HUES64 (cell line): Measurements from ENCODE around the gene TMEM258.

Experiments
- H3K27ac ChIP-seq: 2 replicates; pipeline ENCODE4 v1.7.0; 2013; ENCODE audit warnings: low read depth, low read length, inconsistent platforms
- H3K27me3 ChIP-seq: 2 replicates; pipeline ENCODE4 v1.6.1; 2013; ENCODE audit warnings: mild to moderate bottlenecking, low read length; ENCODE audit not compliant: insufficient read depth
- H3K36me3 ChIP-seq: 2 replicates; pipeline ENCODE4 v1.6.1; 2013; ENCODE audit warnings: mild to moderate bottlenecking, low read length; ENCODE audit not compliant: insufficient read depth
- H3K4me1 ChIP-seq: 2 replicates; pipeline ENCODE4 v1.6.1; 2013; ENCODE audit warnings: mild to moderate bottlenecking, low read length, moderate library complexity; ENCODE audit not compliant: insufficient read depth
- H3K4me3 ChIP-seq: 2 replicates; pipeline ENCODE4 v1.5.1; 2013; ENCODE audit warnings: mild to moderate bottlenecking, low read length, moderate library complexity
- H3K9ac ChIP-seq: 2 replicates; pipeline ENCODE4 v1.6.1; 2013; ENCODE audit warnings: mild to moderate bottlenecking, low read depth, low read length
- H3K9me3 ChIP-seq: 2 replicates; pipeline ENCODE4 v1.6.1; 2013; ENCODE audit warnings: low read depth, low read length; ENCODE audit not compliant: insufficient read depth
- WGBS: fragments of 150-250, 120-280 bp; methylation state at CpG from one replicate; pipeline ENCODE4 v1.1.7; 2013; ENCODE audit warnings: missing lambda C conversion rate; 5-methylcytosine and 5-hydroxymethylcytosine counted together

Gene TMEM258

GRCh38 chr11:61743486-61744095 is 48.8 kb downstream of the TMEM258 start:
- peaks cover 2% of the 10 kb centered on the region; the same call in 1 of the 2 replicates for H3K4me1 ChIP-seq

GRCh38 chr11:61742391-61742790 is 50.0 kb downstream of the TMEM258 start:
- Histone ChIP-seq H3K27ac (no peak overlapping the region), H3K36me3 (peaks cover 17% of the 10 kb centered on the region), H3K9me3 (no peaks in the 10 kb centered on the region), H3K27me3 (no peaks in the 10 kb centered on the region), H3K9ac (no peak overlapping the region), H3K4me1 (peaks cover under 1% of the 10 kb centered on the region; the same call in 1 of the 2 replicates), H3K4me3 (no peak overlapping the region)
- WGBS: 97% methylated on average over 7 of the region's 7 CpGs

More at GRCh38 chr11:61743486-61744095, 48.8 kb downstream of the TMEM258 start:
- no peak overlapping the region for H3K27ac ChIP-seq
- no peak overlapping the region for H3K4me3 ChIP-seq
- peaks cover 17% of the 10 kb centered on the region for H3K36me3 ChIP-seq
- H3K27me3 ChIP-seq: no peaks in the 10 kb centered on the region
- 93% methylated on average over 42 of the region's 42 CpGs for whole genome bisulfite sequencing
- H3K9me3 ChIP-seq: no peaks in the 10 kb centered on the region
- H3K9ac ChIP-seq: no peak overlapping the region

- Histone ChIP-seq H3K4me1 (no peaks in the 10 kb centered on the region), H3K27me3 (no peaks in the 10 kb centered on the region), H3K36me3 (peaks cover 23% of the 10 kb centered on the region), H3K9ac (no peak overlapping the region), H3K27ac (no peak overlapping the region), H3K4me3 (no peak overlapping the region), H3K9me3 (no peaks in the 10 kb centered on the region)
- WGBS: 77% methylated on average over 7 of the region's 7 CpGs
Measured at GRCh38 chr11:61739966-61740365, 52.4 kb downstream of the TMEM258 start.

DNA sequence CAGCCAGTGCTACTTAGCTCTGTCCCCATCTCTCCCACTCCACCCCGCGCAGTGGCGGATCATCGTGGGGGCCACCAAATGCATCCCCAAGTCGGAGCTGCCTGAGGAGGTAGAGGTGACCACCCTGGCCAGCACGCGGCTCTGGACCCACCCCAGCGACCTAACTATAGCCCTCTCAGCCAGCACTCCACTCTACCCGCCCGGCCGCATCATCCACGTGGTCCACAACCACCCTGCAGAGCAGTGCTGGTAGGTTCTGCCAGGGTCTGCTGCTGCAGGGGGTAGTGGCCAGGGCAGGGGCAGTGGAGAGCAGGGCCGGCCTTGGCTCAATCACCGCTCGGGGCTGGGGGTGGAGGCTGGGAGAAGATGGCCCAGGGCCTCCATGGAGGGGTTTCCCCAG is 53.0 kb downstream of the TMEM258 start:
- H3K36me3 ChIP-seq: peaks cover 23% of the 10 kb centered on the region

More for the DNA sequence above, 53.0 kb downstream of the TMEM258 start:
- H3K27ac ChIP-seq: no peak overlapping the region
- 96% methylated on average over 15 of the region's 15 CpGs for WGBS
- H3K9me3 ChIP-seq: no peaks in the 10 kb centered on the region
- H3K4me1 ChIP-seq: no peaks in the 10 kb centered on the region
- H3K9ac ChIP-seq: no peak overlapping the region
- no peak overlapping the region for H3K4me3 ChIP-seq
- H3K27me3 ChIP-seq: no peaks in the 10 kb centered on the region
